WTC11 (cell line): ENCODE measurements around the gene TMEM214. TPM values are rescaled to one million over a fixed set of nuclear protein-coding genes. Genes with fewer than 3 reads are reported as not detected.

Experiments
- ATAC-seq: fragments of 200-7000 bp; cut with Tn5 transposase; 2 replicates; pipeline ENCODE4 v1.10.0; 2021; ENCODE audit warnings: mild to moderate bottlenecking, moderate library complexity
- CTCF ChIA-PET: fragments of 300-600 bp; sonication (Branson Sonifier 250); formaldehyde crosslinking; loops from one replicate; lab custom pipeline; 2021; ENCODE audit warnings: antibody characterized with exemption; lab: Charles Lee
- POLR2A ChIA-PET: fragments of 350-600 bp; sonication (Branson Sonifier 250); formaldehyde crosslinking; loops from one replicate; lab custom pipeline; 2021; ENCODE audit warnings: antibody characterized with exemption; lab: Charles Lee
- DNase-seq: peaks from one replicate; pipeline ENCODE4 v3.0.0; 2021; ENCODE audit warnings: low spot score
- H3K27ac Mint-ChIP-seq: 2 replicates; pipeline ENCODE4 v1.8.0; 2021; ENCODE audit warnings: mixed read lengths
- H3K27me3 Mint-ChIP-seq: 2 replicates; pipeline ENCODE4 v1.8.0; 2021; ENCODE audit warnings: low read depth, mild to moderate bottlenecking, moderate library complexity, mixed read lengths
- H3K36me3 Mint-ChIP-seq: 2 replicates; pipeline ENCODE4 v1.8.0; 2021; ENCODE audit warnings: mixed read lengths
- H3K4me1 Mint-ChIP-seq: 2 replicates; pipeline ENCODE4 v1.8.0; 2022; ENCODE audit warnings: mixed read lengths
- H3K4me3 Mint-ChIP-seq: 2 replicates; pipeline ENCODE4 v1.8.0; 2021; ENCODE audit warnings: mild to moderate bottlenecking, moderate library complexity, mixed read lengths
- H3K9me3 Mint-ChIP-seq: 2 replicates; pipeline ENCODE4 v1.8.0; 2021; ENCODE audit warnings: mixed read lengths
- CBFB ChIP-seq: sonication (generic); formaldehyde crosslinking; IDR thresholded peaks from 2 replicates; pipeline ENCODE4 v1.8.1; 2022; ENCODE audit warnings: mild to moderate bottlenecking, low read depth, missing genetic modification reagents
- FOXK1 ChIP-seq: sonication (generic); formaldehyde crosslinking; IDR thresholded peaks from 2 replicates; pipeline ENCODE4 v1.8.0; 2022; ENCODE audit warnings: mild to moderate bottlenecking, moderate library complexity, missing genetic modification reagents
- GABPB1 ChIP-seq: sonication (generic); formaldehyde crosslinking; IDR thresholded peaks from 2 replicates; pipeline ENCODE4 v1.8.1; 2023; ENCODE audit warnings: mild to moderate bottlenecking, missing genetic modification reagents
- GRHL2 ChIP-seq: fragments of 250-450 bp; sonication (Bioruptor Pico); IDR thresholded peaks from 2 replicates; pipeline ENCODE4 v1.8.0; 2022; ENCODE audit warnings: mild to moderate bottlenecking, moderate library complexity; ENCODE audit not compliant: insufficient replicate concordance, severe bottlenecking
- MXD4 ChIP-seq: fragments of 250-450 bp; sonication (Bioruptor Pico); IDR thresholded peaks from 2 replicates; pipeline ENCODE4 v1.8.0; 2021; ENCODE audit warnings: mild to moderate bottlenecking, moderate library complexity, borderline replicate concordance
- MYBL2 ChIP-seq: sonication (generic); formaldehyde crosslinking; IDR thresholded peaks from 2 replicates; pipeline ENCODE4 v1.8.1; 2023; ENCODE audit warnings: mild to moderate bottlenecking, moderate library complexity, missing genetic modification reagents
- NFE2L1 ChIP-seq: sonication (generic); formaldehyde crosslinking; IDR thresholded peaks from 2 replicates; pipeline ENCODE4 v1.8.1; 2023; ENCODE audit warnings: missing genetic modification reagents
- NR1H2 ChIP-seq: sonication (generic); formaldehyde crosslinking; IDR thresholded peaks from 2 replicates; pipeline ENCODE4 v1.9.0; 2021; ENCODE audit warnings: mild to moderate bottlenecking, moderate library complexity, missing genetic modification reagents
- SMAD4 ChIP-seq: sonication (generic); formaldehyde crosslinking; IDR thresholded peaks from 2 replicates; pipeline ENCODE4 v1.8.0; 2022; ENCODE audit warnings: mild to moderate bottlenecking, missing genetic modification reagents
- ZNF232 ChIP-seq: sonication (generic); formaldehyde crosslinking; IDR thresholded peaks from 2 replicates; pipeline ENCODE4 v1.8.0; 2022; ENCODE audit warnings: mild to moderate bottlenecking, missing genetic modification reagents
- ZNF423 ChIP-seq: fragments of 250-450 bp; sonication (Bioruptor Pico); IDR thresholded peaks from 2 replicates; pipeline ENCODE4 v2.1.2; 2022; ENCODE audit warnings: mild to moderate bottlenecking, moderate library complexity
- total RNA-seq: library from RNA; stranded (reverse); gene quantifications from 3 replicates; pipeline ENCODE4 v1.2.3, GENCODE V29; 2021
- TF ChIP-seq, protein P1 (sequence below): sonication (generic); formaldehyde crosslinking; IDR thresholded peaks from 2 replicates; pipeline ENCODE4 v1.8.0; 2022; ENCODE audit warnings: missing genetic modification reagents
- TF ChIP-seq, protein P2 (sequence below): fragments of 250-450 bp; sonication (Bioruptor Pico); IDR thresholded peaks from 2 replicates; pipeline ENCODE4 v1.9.0; 2021; ENCODE audit warnings: mild to moderate bottlenecking
- TF ChIP-seq, protein P3 (sequence below): sonication (generic); formaldehyde crosslinking; IDR thresholded peaks from 2 replicates; pipeline ENCODE4 v1.8.0; 2022; ENCODE audit warnings: mild to moderate bottlenecking, missing genetic modification reagents
- TF ChIP-seq, protein P4 (sequence below): fragments of 250-450 bp; sonication (Bioruptor Pico); IDR thresholded peaks from 2 replicates; pipeline ENCODE4 v1.9.0; 2021; ENCODE audit warnings: moderate library complexity, mild to moderate bottlenecking, inconsistent platforms, borderline replicate concordance
- TF ChIP-seq, protein P5 (sequence below): sonication (generic); formaldehyde crosslinking; conservative IDR thresholded peaks from 2 replicates; pipeline ENCODE4 v1.8.1; 2023; ENCODE audit warnings: mild to moderate bottlenecking, low read depth, missing genetic modification reagents, moderate library complexity
- TF ChIP-seq, protein P6 (sequence below): sonication (generic); formaldehyde crosslinking; conservative IDR thresholded peaks from 2 replicates; pipeline ENCODE4 v1.8.1; 2022; ENCODE audit warnings: mild to moderate bottlenecking, missing genetic modification reagents
- TF ChIP-seq, protein P7 (sequence below): sonication (generic); formaldehyde crosslinking; IDR thresholded peaks from 2 replicates; pipeline ENCODE4 v1.8.1; 2023; ENCODE audit warnings: mild to moderate bottlenecking, missing genetic modification reagents, borderline replicate concordance

The TMEM214 gene
- total RNA-seq, 1 experiment from 2014 or later: 57.1 TPM

DNA sequence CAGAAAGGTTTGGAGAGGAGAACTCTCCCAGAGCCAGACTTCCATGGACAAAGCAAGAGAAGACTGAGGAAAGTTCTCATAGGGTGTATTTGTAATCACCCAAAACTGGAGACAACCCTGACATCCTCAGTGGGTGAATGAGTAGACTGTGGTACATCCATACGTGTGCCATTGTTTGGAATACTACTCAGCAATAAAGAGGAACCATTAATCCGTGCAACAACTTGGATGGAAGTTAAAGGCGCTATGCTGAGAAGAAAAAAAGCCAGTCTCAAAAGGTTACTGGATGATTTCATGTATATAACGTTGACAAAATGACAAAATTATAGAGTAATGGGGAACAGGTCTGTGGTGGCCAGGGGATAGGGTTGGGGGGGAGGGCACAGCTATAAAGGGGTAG, 24.1 kb upstream of the TMEM214 start (continued):
- TF ChIP-seq, protein P1, sequence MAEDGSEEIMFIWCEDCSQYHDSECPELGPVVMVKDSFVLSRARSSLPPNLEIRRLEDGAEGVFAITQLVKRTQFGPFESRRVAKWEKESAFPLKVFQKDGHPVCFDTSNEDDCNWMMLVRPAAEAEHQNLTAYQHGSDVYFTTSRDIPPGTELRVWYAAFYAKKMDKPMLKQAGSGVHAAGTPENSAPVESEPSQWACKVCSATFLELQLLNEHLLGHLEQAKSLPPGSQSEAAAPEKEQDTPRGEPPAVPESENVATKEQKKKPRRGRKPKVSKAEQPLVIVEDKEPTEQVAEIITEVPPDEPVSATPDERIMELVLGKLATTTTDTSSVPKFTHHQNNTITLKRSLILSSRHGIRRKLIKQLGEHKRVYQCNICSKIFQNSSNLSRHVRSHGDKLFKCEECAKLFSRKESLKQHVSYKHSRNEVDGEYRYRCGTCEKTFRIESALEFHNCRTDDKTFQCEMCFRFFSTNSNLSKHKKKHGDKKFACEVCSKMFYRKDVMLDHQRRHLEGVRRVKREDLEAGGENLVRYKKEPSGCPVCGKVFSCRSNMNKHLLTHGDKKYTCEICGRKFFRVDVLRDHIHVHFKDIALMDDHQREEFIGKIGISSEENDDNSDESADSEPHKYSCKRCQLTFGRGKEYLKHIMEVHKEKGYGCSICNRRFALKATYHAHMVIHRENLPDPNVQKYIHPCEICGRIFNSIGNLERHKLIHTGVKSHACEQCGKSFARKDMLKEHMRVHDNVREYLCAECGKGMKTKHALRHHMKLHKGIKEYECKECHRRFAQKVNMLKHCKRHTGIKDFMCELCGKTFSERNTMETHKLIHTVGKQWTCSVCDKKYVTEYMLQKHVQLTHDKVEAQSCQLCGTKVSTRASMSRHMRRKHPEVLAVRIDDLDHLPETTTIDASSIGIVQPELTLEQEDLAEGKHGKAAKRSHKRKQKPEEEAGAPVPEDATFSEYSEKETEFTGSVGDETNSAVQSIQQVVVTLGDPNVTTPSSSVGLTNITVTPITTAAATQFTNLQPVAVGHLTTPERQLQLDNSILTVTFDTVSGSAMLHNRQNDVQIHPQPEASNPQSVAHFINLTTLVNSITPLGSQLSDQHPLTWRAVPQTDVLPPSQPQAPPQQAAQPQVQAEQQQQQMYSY (CRISPR knock-in tag): no peak
- no peak for TF ChIP-seq GRHL2
- no peak for TF ChIP-seq SMAD4 (CRISPR knock-in tag)
- no peak for TF ChIP-seq NR1H2 (CRISPR knock-in tag)
- TF ChIP-seq, protein P2, sequence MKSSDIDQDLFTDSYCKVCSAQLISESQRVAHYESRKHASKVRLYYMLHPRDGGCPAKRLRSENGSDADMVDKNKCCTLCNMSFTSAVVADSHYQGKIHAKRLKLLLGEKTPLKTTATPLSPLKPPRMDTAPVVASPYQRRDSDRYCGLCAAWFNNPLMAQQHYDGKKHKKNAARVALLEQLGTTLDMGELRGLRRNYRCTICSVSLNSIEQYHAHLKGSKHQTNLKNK (CRISPR knock-in tag): no peak
- no peak for TF ChIP-seq MXD4 (CRISPR knock-in tag)
- TF ChIP-seq NFE2L1: no peak

DNA sequence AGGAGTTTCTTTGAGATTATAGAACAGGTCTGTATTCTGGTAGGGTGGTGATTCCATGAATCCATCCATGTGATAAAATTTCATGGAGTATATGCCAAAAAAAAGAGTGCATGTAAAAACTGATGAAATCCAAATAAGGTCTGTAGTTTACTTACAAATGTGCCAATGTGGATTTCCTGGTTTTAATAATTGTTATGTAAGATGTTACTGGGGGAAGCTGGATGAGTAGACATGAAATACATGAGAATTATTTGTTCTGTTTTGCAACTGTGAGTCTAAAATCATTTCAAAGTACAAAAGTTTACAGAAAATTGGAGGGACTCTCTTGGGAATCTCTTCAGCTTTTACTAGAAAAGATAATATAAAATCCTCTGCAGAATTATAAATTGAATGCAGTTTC, 23.7 kb upstream of the TMEM214 start:
- Mint-ChIP-seq H3K27ac (no peak overlapping the region), H3K36me3 (peaks cover 20% of the 10 kb centered on the region), H3K9me3 (peaks cover 23% of the 10 kb centered on the region), H3K27me3 (peaks cover 11% of the 10 kb centered on the region; the same call in 1 of the 2 replicates), H3K4me3 (no peak overlapping the region), H3K4me1 (no peaks in the 10 kb centered on the region)
- ChIA-PET CTCF (interaction anchor here (1.0 to 2.8 kb wide), 4 partner anchors 12 to 163 kb away, joined by 3 to 22 read pairs (median 10); no protein-coding TSS in a partner anchor), POLR2A (no interaction called here)
- ATAC-seq: no peak
- no peak for DNase-seq
- TF ChIP-seq, protein P3, sequence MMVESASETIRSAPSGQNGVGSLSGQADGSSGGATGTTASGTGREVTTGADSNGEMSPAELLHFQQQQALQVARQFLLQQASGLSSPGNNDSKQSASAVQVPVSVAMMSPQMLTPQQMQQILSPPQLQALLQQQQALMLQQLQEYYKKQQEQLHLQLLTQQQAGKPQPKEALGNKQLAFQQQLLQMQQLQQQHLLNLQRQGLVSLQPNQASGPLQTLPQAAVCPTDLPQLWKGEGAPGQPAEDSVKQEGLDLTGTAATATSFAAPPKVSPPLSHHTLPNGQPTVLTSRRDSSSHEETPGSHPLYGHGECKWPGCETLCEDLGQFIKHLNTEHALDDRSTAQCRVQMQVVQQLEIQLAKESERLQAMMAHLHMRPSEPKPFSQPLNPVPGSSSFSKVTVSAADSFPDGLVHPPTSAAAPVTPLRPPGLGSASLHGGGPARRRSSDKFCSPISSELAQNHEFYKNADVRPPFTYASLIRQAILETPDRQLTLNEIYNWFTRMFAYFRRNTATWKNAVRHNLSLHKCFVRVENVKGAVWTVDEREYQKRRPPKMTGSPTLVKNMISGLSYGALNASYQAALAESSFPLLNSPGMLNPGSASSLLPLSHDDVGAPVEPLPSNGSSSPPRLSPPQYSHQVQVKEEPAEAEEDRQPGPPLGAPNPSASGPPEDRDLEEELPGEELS (CRISPR knock-in tag): no peak
- TF ChIP-seq MXD4 (CRISPR knock-in tag) (no peak), GRHL2 (no peak), GABPB1 (no peak), ZNF232 (no peak), CBFB (CRISPR knock-in tag) (no peak), FOXK1 (CRISPR knock-in tag) (no peak), MYBL2 (CRISPR knock-in tag) (no peak), ZNF423 (CRISPR knock-in tag) (no peak)
- TF ChIP-seq, protein P4, sequence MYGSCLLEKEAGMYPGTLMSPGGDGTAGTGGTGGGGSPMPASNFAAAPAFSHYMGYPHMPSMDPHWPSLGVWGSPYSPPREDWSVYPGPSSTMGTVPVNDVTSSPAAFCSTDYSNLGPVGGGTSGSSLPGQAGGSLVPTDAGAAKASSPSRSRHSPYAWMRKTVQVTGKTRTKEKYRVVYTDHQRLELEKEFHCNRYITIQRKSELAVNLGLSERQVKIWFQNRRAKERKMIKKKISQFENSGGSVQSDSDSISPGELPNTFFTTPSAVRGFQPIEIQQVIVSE: no peak
- TF ChIP-seq, protein P5, sequence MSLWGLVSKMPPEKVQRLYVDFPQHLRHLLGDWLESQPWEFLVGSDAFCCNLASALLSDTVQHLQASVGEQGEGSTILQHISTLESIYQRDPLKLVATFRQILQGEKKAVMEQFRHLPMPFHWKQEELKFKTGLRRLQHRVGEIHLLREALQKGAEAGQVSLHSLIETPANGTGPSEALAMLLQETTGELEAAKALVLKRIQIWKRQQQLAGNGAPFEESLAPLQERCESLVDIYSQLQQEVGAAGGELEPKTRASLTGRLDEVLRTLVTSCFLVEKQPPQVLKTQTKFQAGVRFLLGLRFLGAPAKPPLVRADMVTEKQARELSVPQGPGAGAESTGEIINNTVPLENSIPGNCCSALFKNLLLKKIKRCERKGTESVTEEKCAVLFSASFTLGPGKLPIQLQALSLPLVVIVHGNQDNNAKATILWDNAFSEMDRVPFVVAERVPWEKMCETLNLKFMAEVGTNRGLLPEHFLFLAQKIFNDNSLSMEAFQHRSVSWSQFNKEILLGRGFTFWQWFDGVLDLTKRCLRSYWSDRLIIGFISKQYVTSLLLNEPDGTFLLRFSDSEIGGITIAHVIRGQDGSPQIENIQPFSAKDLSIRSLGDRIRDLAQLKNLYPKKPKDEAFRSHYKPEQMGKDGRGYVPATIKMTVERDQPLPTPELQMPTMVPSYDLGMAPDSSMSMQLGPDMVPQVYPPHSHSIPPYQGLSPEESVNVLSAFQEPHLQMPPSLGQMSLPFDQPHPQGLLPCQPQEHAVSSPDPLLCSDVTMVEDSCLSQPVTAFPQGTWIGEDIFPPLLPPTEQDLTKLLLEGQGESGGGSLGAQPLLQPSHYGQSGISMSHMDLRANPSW (CRISPR knock-in tag): no peak
- TF ChIP-seq, protein P2 (CRISPR knock-in tag): no peak
- TF ChIP-seq, protein P6, sequence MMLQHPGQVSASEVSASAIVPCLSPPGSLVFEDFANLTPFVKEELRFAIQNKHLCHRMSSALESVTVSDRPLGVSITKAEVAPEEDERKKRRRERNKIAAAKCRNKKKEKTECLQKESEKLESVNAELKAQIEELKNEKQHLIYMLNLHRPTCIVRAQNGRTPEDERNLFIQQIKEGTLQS (CRISPR knock-in tag): no peak
- TF ChIP-seq, protein P7, sequence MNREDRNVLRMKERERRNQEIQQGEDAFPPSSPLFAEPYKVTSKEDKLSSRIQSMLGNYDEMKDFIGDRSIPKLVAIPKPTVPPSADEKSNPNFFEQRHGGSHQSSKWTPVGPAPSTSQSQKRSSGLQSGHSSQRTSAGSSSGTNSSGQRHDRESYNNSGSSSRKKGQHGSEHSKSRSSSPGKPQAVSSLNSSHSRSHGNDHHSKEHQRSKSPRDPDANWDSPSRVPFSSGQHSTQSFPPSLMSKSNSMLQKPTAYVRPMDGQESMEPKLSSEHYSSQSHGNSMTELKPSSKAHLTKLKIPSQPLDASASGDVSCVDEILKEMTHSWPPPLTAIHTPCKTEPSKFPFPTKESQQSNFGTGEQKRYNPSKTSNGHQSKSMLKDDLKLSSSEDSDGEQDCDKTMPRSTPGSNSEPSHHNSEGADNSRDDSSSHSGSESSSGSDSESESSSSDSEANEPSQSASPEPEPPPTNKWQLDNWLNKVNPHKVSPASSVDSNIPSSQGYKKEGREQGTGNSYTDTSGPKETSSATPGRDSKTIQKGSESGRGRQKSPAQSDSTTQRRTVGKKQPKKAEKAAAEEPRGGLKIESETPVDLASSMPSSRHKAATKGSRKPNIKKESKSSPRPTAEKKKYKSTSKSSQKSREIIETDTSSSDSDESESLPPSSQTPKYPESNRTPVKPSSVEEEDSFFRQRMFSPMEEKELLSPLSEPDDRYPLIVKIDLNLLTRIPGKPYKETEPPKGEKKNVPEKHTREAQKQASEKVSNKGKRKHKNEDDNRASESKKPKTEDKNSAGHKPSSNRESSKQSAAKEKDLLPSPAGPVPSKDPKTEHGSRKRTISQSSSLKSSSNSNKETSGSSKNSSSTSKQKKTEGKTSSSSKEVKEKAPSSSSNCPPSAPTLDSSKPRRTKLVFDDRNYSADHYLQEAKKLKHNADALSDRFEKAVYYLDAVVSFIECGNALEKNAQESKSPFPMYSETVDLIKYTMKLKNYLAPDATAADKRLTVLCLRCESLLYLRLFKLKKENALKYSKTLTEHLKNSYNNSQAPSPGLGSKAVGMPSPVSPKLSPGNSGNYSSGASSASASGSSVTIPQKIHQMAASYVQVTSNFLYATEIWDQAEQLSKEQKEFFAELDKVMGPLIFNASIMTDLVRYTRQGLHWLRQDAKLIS (CRISPR knock-in tag): no peak
